Fibroblast of peridontal ligament (primary cell): Measurements from ENCODE around the gene CDC20.

ENCODE experiments used
- DNase-seq: peaks from one replicate; pipeline ENCODE4 v3.0.0-alpha.2; 2010; ENCODE audit errors: extremely low read depth

The CDC20 gene

DNA sequence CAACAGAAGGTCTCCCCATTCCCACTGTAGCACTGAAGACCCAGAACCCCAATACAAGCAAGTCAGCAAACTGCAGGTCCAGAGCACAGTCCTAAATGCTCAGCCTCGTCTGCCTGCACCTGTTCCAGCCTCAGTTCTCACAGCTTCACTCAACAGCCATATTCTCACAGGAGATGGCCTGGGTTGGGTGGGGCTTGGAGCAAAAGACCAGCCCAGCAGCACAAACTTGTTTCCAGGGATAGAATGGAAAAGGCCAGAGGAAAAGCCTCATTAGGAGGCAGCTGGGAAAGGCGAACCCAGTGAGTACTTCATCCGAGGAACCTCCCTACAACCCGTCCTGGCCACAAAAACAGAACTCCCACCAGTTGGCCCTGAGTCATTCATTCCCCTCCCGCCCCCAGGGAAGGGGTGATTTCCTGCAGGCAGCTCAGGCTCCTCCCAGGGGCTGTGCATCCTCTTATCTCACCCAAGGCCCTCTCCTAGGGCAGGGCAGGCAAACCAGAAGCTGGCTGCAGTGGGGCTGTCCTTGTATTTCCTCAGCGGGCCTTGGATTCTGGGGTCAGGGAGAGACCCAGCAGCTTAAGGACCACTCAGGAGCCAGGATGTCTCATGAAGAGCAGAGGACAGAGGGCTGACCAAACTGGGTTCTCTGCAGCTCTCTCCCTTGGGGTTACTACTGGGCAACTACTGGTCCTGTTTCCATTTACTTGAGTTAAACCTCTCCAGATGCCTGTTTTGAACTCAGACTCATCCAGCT lies 28.6 kb upstream of the CDC20 start:
- peak; percentile 76 for DNase-seq

GRCh38 chr1:43331688-43332087 lies 27.1 kb upstream of the CDC20 start:
- no peak for DNase-seq

DNA sequence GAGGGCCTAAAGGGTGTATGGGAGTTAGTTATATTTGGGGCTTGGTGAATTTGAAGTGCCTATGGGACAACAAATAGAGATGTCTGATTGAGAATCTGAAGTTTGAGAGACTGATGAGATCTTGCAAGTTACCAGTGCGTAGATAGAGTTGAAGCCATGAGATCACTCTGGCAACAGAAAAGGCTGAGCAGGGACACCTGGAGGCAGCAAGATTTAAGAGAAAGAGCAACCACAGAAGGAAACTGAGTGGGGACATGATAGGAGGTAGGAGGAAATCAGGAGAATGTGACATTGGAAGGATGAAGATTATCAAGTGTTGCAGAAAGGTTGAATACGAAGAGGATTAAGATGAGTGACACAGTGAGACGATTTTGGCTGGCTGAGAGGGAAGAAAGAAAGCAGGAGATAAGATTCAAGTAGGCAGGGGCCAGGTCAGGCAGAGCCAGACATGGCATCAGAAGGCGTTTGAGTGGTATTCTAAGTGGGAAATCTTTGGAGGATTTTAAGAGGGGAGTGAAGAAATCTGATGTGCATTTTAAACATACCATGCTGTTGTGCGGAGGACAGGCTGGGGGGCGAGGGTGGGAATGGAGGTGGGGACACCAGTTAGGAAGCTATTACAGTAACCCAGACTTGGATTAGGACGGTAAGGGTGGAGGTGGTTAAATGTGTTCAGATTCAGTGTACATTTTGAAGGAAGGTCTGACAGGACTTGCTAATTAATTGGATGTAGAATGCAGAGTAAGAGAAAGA lies 24.2 kb upstream of the CDC20 start:
- no peak for DNase-seq

DNA sequence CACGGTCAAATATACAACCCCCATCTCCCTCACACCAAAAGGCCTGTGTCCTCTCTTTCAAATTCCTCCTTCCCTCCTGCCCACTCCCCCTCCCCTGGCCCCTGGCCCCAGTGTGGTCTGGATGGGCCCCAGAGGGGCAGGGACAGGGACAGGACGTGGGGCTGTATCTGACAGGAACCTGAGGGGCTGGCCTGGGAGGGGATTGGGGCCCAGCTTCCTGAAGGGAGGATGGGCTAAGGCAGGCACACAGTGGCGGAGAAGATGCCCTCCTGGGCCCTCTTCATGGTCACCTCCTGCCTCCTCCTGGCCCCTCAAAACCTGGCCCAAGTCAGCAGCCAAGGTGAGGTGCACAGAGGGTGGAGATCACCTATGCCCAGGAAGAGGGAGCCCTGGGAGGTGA lies 21.2 kb upstream of the CDC20 start, which contains the start of gene MPL:
Gene MPL (plus strand): TSS at position 231 of the 400 bp plus-strand sequence. CDS start 31 bp downstream, at position 262.
- no peak for DNase-seq

DNA sequence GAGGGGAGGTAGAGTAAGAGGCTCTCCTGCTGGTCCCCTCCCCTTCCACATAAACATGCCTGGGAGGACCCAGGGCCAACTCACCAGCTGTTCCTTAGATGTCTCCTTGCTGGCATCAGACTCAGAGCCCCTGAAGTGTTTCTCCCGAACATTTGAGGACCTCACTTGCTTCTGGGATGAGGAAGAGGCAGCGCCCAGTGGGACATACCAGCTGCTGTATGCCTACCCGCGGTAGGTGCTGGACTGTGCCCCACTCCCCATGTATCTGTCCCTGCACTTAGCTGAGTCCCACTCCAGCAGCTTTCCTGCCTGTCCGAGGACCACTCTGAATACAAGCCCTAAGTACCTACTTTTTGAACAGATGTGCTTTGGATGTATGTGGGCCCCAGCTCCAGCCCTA lies 20.8 kb upstream of the CDC20 start:
- DNase-seq, result no peak

DNA sequence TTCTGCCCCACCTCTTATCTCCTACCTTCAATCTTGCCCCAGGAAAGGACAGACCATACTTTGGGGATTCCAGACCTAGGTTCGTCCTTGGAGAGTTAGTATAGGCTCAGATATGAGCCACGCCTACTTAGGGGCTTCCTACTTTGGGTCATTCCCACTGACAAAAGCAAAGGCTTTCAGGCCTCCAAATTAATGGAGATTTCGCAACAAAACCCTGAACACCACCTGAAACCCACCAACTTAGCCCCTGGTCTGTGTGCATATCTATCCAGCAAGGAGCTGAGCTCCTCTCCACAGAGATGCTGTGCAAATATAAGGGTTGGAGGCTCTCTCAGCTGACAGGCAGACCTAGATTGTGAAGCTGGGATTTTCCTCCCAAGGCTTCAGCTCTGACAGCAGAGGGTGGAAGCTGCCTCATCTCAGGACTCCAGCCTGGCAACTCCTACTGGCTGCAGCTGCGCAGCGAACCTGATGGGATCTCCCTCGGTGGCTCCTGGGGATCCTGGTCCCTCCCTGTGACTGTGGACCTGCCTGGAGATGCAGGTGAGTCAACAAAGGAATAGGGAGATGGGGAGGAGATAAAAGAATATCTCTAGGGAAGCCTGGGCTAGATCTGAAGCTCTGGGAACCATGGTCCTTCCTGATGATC lies 19.1 kb upstream of the CDC20 start:
- DNase-seq, result no peak

- no peak for DNase-seq
Measured at GRCh38 chr1:43340559-43340958, 18.2 kb upstream of the CDC20 start.

DNA sequence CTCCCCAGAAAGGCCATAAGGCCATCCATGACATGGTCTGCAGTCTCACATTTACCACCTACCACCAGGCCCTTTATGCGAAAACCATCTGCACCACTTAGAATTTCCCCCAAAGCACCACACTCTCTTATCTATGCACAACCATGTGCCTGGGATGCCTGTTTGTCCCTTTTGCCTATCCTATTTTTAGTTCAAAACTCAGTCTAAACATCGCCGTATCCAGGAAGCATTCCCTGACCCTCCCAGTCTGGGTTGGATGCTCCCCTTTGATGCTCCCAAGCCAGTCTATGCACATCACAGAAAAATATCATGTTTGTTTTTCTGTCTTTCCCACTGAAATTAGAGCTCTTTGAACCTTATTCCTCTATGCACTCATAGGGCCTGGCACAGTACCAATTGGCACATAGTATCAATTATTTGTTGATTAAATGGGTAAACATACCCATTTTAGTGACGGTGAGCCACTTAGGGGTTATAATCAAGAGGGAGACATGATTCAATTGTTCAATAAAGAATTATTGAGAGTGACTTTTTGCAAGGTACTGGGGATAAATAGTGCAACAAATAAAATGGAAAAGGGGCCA lies 14.4 kb upstream of the CDC20 start:
- no peak for DNase-seq

- no peak for DNase-seq
Measured at GRCh38 chr1:43345120-43345519, 13.7 kb upstream of the CDC20 start.

GRCh38 chr1:43346636-43347035 lies 12.1 kb upstream of the CDC20 start:
- no peak for DNase-seq

- DNase-seq, result no peak
Measured at GRCh38 chr1:43348343-43348808, 10.4 kb upstream of the CDC20 start.

DNA sequence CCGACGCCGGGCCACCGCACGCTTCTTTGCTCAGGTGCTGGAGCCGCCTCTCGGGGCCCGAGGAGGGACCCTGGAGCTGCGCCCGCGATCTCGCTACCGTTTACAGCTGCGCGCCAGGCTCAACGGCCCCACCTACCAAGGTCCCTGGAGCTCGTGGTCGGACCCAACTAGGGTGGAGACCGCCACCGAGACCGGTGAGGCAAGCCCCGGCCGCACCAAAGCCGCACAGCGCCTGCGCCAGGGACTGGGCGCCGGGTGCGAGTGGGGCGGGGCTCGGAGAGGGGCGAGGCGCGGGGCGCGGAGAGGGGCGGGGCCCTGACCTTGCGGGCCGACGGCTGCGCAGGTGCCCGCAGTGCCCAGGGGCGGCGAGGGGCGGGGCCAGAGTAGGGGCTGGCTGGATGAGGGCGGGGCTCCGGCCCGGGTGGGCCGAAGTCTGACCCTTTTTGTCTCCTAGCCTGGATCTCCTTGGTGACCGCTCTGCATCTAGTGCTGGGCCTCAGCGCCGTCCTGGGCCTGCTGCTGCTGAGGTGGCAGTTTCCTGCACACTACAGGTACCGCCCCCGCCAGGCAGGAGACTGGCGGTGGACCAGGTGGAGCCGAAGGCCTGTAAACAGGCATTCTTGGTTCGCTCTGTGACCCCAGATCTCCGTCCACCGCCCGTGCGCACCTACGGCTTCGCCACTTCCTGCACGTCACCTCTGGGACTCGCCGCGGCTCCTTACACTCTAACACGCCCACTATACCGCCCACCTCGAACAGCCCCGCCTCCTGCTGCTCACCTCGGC lies 9.8 kb upstream of the CDC20 start:
- no peak for DNase-seq

- DNase-seq, result no peak
Measured at GRCh38 chr1:43349594-43350306, 9.0 kb upstream of the CDC20 start.

GRCh38 chr1:43350976-43351375 lies 7.8 kb upstream of the CDC20 start:
- DNase-seq, result no peak

DNA sequence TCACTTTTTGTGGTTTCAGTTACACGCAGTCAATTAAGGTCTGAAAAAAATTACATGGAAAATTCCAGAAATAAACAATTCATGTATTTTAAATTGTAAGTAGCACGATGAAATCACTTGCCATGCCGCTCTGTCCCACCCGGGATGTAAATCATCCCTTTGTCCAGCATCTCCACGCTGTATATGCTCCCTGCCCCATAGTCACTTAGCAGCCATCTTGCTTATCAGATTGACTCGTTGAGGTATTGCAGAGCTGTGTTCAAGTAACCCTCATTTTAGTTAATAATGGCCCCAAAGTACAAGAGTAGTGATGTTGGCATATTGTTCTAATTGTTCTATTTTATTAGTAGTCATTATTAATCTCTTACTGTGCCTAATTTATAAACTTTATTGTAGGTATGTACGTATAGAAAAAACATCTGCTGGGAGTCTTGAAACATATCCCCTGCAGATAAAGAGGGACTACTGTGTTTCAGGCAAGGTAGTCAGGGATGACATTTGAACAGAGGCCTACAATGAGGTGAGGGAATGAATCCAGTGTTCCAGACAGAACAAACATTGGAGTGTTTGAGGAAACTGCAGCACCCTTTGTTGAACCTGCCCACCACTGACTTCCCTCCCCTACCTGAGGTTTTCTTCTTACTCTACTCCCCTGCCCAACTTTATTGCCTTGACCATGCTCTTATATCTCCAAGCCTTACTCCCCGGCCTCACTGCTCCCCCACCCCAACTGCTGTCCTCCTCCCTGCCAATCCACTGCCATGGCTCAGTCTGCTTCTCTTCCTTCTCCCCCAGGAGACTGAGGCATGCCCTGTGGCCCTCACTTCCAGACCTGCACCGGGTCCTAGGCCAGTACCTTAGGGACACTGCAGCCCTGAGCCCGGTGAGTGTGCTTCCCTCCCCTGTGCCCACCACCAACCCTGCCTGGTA lies 7.1 kb upstream of the CDC20 start:
- no peak for DNase-seq

DNA sequence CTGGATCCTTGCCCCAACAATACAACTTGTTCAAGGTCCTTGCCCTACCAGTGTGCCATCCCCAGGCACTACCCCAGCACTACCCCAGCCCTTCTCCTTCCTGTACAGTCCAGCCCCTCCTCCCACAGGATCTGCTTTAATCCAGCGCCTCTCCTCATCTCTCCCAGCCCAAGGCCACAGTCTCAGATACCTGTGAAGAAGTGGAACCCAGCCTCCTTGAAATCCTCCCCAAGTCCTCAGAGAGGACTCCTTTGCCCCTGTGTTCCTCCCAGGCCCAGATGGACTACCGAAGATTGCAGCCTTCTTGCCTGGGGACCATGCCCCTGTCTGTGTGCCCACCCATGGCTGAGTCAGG lies 6.5 kb upstream of the CDC20 start:
- no peak for DNase-seq

- DNase-seq, result no peak
Measured at GRCh38 chr1:43352881-43353280, 5.9 kb upstream of the CDC20 start.

- no peak for DNase-seq
Measured at GRCh38 chr1:43354471-43354870, 4.3 kb upstream of the CDC20 start.

DNA sequence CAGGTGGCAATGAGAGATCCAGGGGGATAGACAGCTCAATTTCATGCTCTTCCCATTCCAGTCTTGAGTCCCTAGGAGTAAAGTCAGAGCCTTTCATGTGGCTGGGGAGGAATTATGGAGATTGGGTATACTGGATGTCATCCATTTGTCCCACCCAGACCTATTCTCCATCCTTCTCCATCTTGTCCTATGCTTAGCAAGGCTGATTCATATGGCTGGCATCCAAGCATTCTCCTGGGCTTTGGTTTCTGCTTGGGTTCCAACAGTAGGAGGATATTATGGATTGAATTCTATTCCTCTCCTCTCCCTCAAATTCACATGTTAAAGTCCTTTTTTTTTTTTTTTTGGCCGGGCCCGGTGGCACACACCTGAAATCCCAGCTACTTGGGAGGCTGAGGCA lies 3.8 kb upstream of the CDC20 start:
- DNase-seq, result peak; percentile 41

- peak; percentile 23 for DNase-seq
Measured at GRCh38 chr1:43357251-43357650, 1.5 kb upstream of the CDC20 start.
